OCI-LY7 (cell line): ENCODE measurements around the gene CARNS1. TPM values are rescaled to one million over a fixed set of nuclear protein-coding genes. Genes with fewer than 3 reads are reported as not detected.

Experiments
- BruUV-seq: library from RNA; stranded (reverse); fragments of 400-500 nt; replicated peaks from 2 replicates; lab custom pipeline; 2021; lab: Mats Ljungman, UMichigan
- CTCF ChIA-PET: fragments of 300-600 bp; sonication (Branson Sonifier 250); formaldehyde crosslinking; loops from one replicate; lab custom pipeline; 2022; ENCODE audit warnings: antibody characterized with exemption; ENCODE audit not compliant: unreplicated experiment; lab: Charles Lee
- POLR2A ChIA-PET: fragments of 300-600 bp; sonication (Branson Sonifier 250); formaldehyde crosslinking; loops from one replicate; lab custom pipeline; 2022; ENCODE audit warnings: antibody characterized with exemption; lab: Charles Lee
- DNase-seq: peaks from one replicate; pipeline ENCODE4 v3.0.0-alpha.2; 2015; ENCODE audit warnings: low spot score
- H2AFZ ChIP-seq: fragments of 200-600 bp; sonication (generic), shearing (Covaris generic); 2 replicates; pipeline ENCODE4 v1.6.1; 2014; ENCODE audit warnings: mild to moderate bottlenecking, antibody characterized with exemption, low read length, moderate library complexity
- H3K27ac ChIP-seq: fragments of 200-600 bp; sonication (generic); 2 replicates; pipeline ENCODE4 v1.5.1; 2014; ENCODE audit warnings: mixed run types, low read depth, mild to moderate bottlenecking, moderate library complexity, low read length, inconsistent platforms; ENCODE audit not compliant: poor library complexity, severe bottlenecking
- H3K36me3 ChIP-seq: fragments of 200-600 bp; sonication (generic); 2 replicates; pipeline ENCODE4 v1.6.1; 2014; ENCODE audit warnings: mild to moderate bottlenecking, antibody characterized with exemption, low read length, moderate library complexity, mixed read lengths; ENCODE audit not compliant: insufficient read depth
- H3K4me1 ChIP-seq: fragments of 200-600 bp; sonication (generic); 2 replicates; pipeline ENCODE4 v1.5.1; 2014; ENCODE audit warnings: mild to moderate bottlenecking, low read length; ENCODE audit not compliant: insufficient read depth, poor library complexity, severe bottlenecking
- H3K4me2 ChIP-seq: fragments of 200-600 bp; sonication (generic); 2 replicates; pipeline ENCODE4 v1.6.1; 2014; ENCODE audit warnings: mild to moderate bottlenecking, low read length
- H3K4me3 ChIP-seq: fragments of 200-600 bp; sonication (generic); 2 replicates; pipeline ENCODE4 v1.5.1; 2014; ENCODE audit warnings: mild to moderate bottlenecking, low read depth, low read length; ENCODE audit not compliant: poor library complexity, severe bottlenecking
- H3K79me2 ChIP-seq: fragments of 200-600 bp; sonication (generic); 2 replicates; pipeline ENCODE4 v1.6.1; 2016; ENCODE audit warnings: low read depth, mild to moderate bottlenecking, low read length, moderate library complexity, mixed read lengths; ENCODE audit not compliant: insufficient read depth
- H3K9me2 ChIP-seq: fragments of 200-600 bp; sonication (generic); 2 replicates; pipeline ENCODE4 v1.6.1; 2016; ENCODE audit warnings: mild to moderate bottlenecking, low read length, mixed read lengths; ENCODE audit not compliant: insufficient read depth
- H3K9me3 ChIP-seq: fragments of 200-600 bp; sonication (generic); 2 replicates; pipeline ENCODE4 v1.6.1; 2014; ENCODE audit warnings: mild to moderate bottlenecking, mixed run types, low read length, mixed read lengths
- H4K20me1 ChIP-seq: fragments of 200-600 bp; sonication (generic); 2 replicates; pipeline ENCODE4 v1.6.1; 2014; ENCODE audit warnings: mild to moderate bottlenecking, antibody characterized with exemption, low read length, moderate library complexity, mixed read lengths; ENCODE audit not compliant: insufficient read depth
- EZH2phosphoT487 ChIP-seq: fragments of 200-600 bp; sonication (generic); IDR thresholded peaks from 2 replicates; pipeline ENCODE4 v1.6.1; 2018; ENCODE audit warnings: low read depth, borderline replicate concordance, mild to moderate bottlenecking, mixed run types, antibody characterized with exemption, low read length, moderate library complexity, mixed read lengths
- intact Hi-C: fragments of 100-400 bp; cut with micrococcal nuclease; formaldehyde crosslinking; loops from one replicate; pipeline ENCODE4 v1.10.0; 2022; ENCODE audit not compliant: unreplicated experiment
- total RNA-seq, 2 experiments: library from RNA; depleted of rRNA in 1 of 2; stranded (reverse); fragments of >200 nt in 1 of 2; shearing (Covaris generic) in 1 of 2; gene quantifications; 2 replicates each; pipeline ENCODE4 v1.2.3, GENCODE V29; 2014 to 2022
- TF ChIP-seq, protein P1 (sequence below): fragments of 200-600 bp; sonication (generic); conservative IDR thresholded peaks from 2 replicates; pipeline ENCODE4 v1.5.1; 2014; ENCODE audit warnings: mild to moderate bottlenecking, antibody characterized with exemption, low read length, moderate library complexity, mixed read lengths

Gene CARNS1
- total RNA-seq, 2 experiments from 2014 or later: 0.06 to 0.21 TPM

GRCh38 chr11:67441098-67441563 is 25.7 kb downstream of the CARNS1 start:
- no peak overlapping the region for H3K4me3 ChIP-seq
- TF ChIP-seq, protein P1, sequence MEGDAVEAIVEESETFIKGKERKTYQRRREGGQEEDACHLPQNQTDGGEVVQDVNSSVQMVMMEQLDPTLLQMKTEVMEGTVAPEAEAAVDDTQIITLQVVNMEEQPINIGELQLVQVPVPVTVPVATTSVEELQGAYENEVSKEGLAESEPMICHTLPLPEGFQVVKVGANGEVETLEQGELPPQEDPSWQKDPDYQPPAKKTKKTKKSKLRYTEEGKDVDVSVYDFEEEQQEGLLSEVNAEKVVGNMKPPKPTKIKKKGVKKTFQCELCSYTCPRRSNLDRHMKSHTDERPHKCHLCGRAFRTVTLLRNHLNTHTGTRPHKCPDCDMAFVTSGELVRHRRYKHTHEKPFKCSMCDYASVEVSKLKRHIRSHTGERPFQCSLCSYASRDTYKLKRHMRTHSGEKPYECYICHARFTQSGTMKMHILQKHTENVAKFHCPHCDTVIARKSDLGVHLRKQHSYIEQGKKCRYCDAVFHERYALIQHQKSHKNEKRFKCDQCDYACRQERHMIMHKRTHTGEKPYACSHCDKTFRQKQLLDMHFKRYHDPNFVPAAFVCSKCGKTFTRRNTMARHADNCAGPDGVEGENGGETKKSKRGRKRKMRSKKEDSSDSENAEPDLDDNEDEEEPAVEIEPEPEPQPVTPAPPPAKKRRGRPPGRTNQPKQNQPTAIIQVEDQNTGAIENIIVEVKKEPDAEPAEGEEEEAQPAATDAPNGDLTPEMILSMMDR: no peak
- no peak for TF ChIP-seq EZH2phosphoT487
- no peaks in the 10 kb centered on the region for H3K9me2 ChIP-seq
- no peak overlapping the region for H2AFZ ChIP-seq
- BruUV-seq: no TSS peak
- no peaks in the 10 kb centered on the region for H3K9me3 ChIP-seq
- peaks cover 17% of the 10 kb centered on the region for H3K79me2 ChIP-seq
- peaks cover 20% of the 10 kb centered on the region for H3K36me3 ChIP-seq
- POLR2A ChIA-PET: interaction anchor here (0.7 to 0.8 kb wide), 3 partner anchors 20 to 40 kb away, joined by 3 read pairs; partner anchors contain the start of gene PPP1CA
- H4K20me1 ChIP-seq: no peaks in the 10 kb centered on the region
- intact Hi-C loops: no loop called here
- peak overlapping the region; percentile 97 for H3K4me2 ChIP-seq
- DNase-seq: peak; percentile 19
- peaks cover 80% of the 10 kb centered on the region for H3K4me1 ChIP-seq
- CTCF ChIA-PET: no interaction called here
- peak overlapping the region; percentile 94 for H3K27ac ChIP-seq

DNA sequence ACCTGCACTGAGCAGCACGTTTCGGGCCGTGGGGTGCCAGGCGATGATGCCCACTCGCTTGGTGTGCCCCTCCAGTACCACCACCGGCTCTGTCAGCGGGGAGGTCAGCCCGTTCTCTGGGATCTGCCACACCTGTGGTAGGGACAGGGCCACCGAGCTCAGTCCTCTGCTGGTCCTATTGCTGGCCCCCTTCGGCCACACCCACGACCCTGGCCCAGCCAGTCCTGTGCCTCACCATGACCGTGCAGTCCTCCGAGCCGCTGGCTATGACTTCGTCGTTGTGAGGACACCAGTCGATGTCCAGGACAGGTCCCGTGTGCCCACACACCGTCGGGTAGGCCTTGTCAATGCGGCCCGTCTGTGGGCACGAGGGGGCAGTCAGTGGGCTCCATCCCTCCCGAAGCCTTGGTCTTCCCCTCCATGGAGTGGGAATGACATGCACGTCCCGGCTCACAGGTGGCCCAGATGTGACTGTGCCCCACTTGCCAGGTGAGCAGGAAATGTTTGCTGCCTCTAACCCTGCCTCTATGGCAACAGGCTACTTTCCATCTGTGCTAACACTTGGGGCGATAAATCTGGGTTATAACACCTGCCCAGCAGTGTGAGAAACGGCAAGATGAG is 26.4 kb downstream of the CARNS1 start:
- H3K36me3 ChIP-seq: peaks cover 13% of the 10 kb centered on the region
- H3K4me2 ChIP-seq: peak overlapping the region; percentile 82
- peak; percentile 65 for DNase-seq
- no peak overlapping the region for H2AFZ ChIP-seq
- intact Hi-C loops: loop anchor here (2.0 kb wide), 1 partner anchor 43 kb away; no protein-coding TSS in a partner anchor
- peaks cover 86% of the 10 kb centered on the region for H3K4me1 ChIP-seq
- H4K20me1 ChIP-seq: no peaks in the 10 kb centered on the region
- ChIA-PET POLR2A (interaction anchor here (0.8 kb wide), 1 partner anchor 41 kb away, joined by 3 read pairs; the partner anchor contains the start of gene PPP1CA), CTCF (no interaction called here)
- peak overlapping the region; percentile 69 for H3K4me3 ChIP-seq
- TF ChIP-seq EZH2phosphoT487: no peak
- TF ChIP-seq, protein P1: no peak
- peaks cover 10% of the 10 kb centered on the region; the same call in 1 of the 2 replicates for H3K79me2 ChIP-seq
- H3K9me2 ChIP-seq: no peaks in the 10 kb centered on the region
- H3K27ac ChIP-seq: peak overlapping the region; percentile 94
- no TSS peak for BruUV-seq
- no peaks in the 10 kb centered on the region for H3K9me3 ChIP-seq
